OCI-LY7 (cell line): ENCODE data around the gene COL28A1. TPM values are rescaled to one million over a fixed set of nuclear protein-coding genes. Genes with fewer than 3 reads are reported as not detected.
"Not testable (repeated sequence)": the region's sequence is repeated elsewhere in the genome, so short reads cannot be mapped to it uniquely, and the experiment has no call there.

Experiments used
- BruUV-seq: library from RNA; stranded (reverse); fragments of 400-500 nt; replicated peaks from 2 replicates; lab custom pipeline; 2021; lab: Mats Ljungman, UMichigan
- CTCF ChIA-PET: fragments of 300-600 bp; sonication (Branson Sonifier 250); formaldehyde crosslinking; loops from one replicate; lab custom pipeline; 2022; ENCODE audit warnings: antibody characterized with exemption; ENCODE audit not compliant: unreplicated experiment; lab: Charles Lee
- POLR2A ChIA-PET: fragments of 300-600 bp; sonication (Branson Sonifier 250); formaldehyde crosslinking; loops from one replicate; lab custom pipeline; 2022; ENCODE audit warnings: antibody characterized with exemption; lab: Charles Lee
- DNase-seq: peaks from one replicate; pipeline ENCODE4 v3.0.0-alpha.2; 2015; ENCODE audit warnings: low spot score
- H2AFZ ChIP-seq: fragments of 200-600 bp; sonication (generic), shearing (Covaris generic); 2 replicates; pipeline ENCODE4 v1.6.1; 2014; ENCODE audit warnings: mild to moderate bottlenecking, antibody characterized with exemption, low read length, moderate library complexity
- H3K27ac ChIP-seq: fragments of 200-600 bp; sonication (generic); 2 replicates; pipeline ENCODE4 v1.5.1; 2014; ENCODE audit warnings: mixed run types, low read depth, mild to moderate bottlenecking, moderate library complexity, low read length, inconsistent platforms; ENCODE audit not compliant: poor library complexity, severe bottlenecking
- H3K36me3 ChIP-seq: fragments of 200-600 bp; sonication (generic); 2 replicates; pipeline ENCODE4 v1.6.1; 2014; ENCODE audit warnings: mild to moderate bottlenecking, antibody characterized with exemption, low read length, moderate library complexity, mixed read lengths; ENCODE audit not compliant: insufficient read depth
- H3K4me1 ChIP-seq: fragments of 200-600 bp; sonication (generic); 2 replicates; pipeline ENCODE4 v1.5.1; 2014; ENCODE audit warnings: mild to moderate bottlenecking, low read length; ENCODE audit not compliant: insufficient read depth, poor library complexity, severe bottlenecking
- H3K4me2 ChIP-seq: fragments of 200-600 bp; sonication (generic); 2 replicates; pipeline ENCODE4 v1.6.1; 2014; ENCODE audit warnings: mild to moderate bottlenecking, low read length
- H3K4me3 ChIP-seq: fragments of 200-600 bp; sonication (generic); 2 replicates; pipeline ENCODE4 v1.5.1; 2014; ENCODE audit warnings: mild to moderate bottlenecking, low read depth, low read length; ENCODE audit not compliant: poor library complexity, severe bottlenecking
- H3K79me2 ChIP-seq: fragments of 200-600 bp; sonication (generic); 2 replicates; pipeline ENCODE4 v1.6.1; 2016; ENCODE audit warnings: low read depth, mild to moderate bottlenecking, low read length, moderate library complexity, mixed read lengths; ENCODE audit not compliant: insufficient read depth
- H3K9me2 ChIP-seq: fragments of 200-600 bp; sonication (generic); 2 replicates; pipeline ENCODE4 v1.6.1; 2016; ENCODE audit warnings: mild to moderate bottlenecking, low read length, mixed read lengths; ENCODE audit not compliant: insufficient read depth
- H3K9me3 ChIP-seq: fragments of 200-600 bp; sonication (generic); 2 replicates; pipeline ENCODE4 v1.6.1; 2014; ENCODE audit warnings: mild to moderate bottlenecking, mixed run types, low read length, mixed read lengths
- H4K20me1 ChIP-seq: fragments of 200-600 bp; sonication (generic); 2 replicates; pipeline ENCODE4 v1.6.1; 2014; ENCODE audit warnings: mild to moderate bottlenecking, antibody characterized with exemption, low read length, moderate library complexity, mixed read lengths; ENCODE audit not compliant: insufficient read depth
- EZH2phosphoT487 ChIP-seq: fragments of 200-600 bp; sonication (generic); IDR thresholded peaks from 2 replicates; pipeline ENCODE4 v1.6.1; 2018; ENCODE audit warnings: low read depth, borderline replicate concordance, mild to moderate bottlenecking, mixed run types, antibody characterized with exemption, low read length, moderate library complexity, mixed read lengths
- intact Hi-C: fragments of 100-400 bp; cut with micrococcal nuclease; formaldehyde crosslinking; loops from one replicate; pipeline ENCODE4 v1.10.0; 2022; ENCODE audit not compliant: unreplicated experiment
- total RNA-seq, 2 experiments: library from RNA; depleted of rRNA in 1 of 2; stranded (reverse); fragments of >200 nt in 1 of 2; shearing (Covaris generic) in 1 of 2; gene quantifications; 2 replicates each; pipeline ENCODE4 v1.2.3, GENCODE V29; 2014 to 2022
- TF ChIP-seq, protein P1 (sequence below): fragments of 200-600 bp; sonication (generic); conservative IDR thresholded peaks from 2 replicates; pipeline ENCODE4 v1.5.1; 2014; ENCODE audit warnings: mild to moderate bottlenecking, antibody characterized with exemption, low read length, moderate library complexity, mixed read lengths

COL28A1 gene
- total RNA-seq, 2 experiments from 2014 or later: not detected

DNA sequence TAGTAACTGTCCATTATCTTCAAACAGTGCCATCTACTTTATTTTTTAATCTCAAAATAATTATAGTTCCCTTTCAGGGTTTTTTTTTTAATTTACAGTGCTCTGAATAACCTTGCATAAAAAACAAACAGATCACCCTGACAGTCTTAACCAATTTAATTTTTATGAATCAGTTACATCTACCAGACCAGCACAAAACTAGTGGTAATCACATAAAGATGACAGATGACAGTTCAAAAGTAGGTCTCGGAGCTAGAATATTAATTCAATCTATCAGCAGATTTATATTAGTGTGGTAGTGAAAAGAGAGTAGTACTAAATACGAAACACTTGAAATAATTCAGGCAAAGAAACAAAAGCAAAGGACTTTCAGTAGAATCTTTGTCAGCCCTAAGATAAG, 53.9 kb downstream of the COL28A1 start:
- TF ChIP-seq, protein P1, sequence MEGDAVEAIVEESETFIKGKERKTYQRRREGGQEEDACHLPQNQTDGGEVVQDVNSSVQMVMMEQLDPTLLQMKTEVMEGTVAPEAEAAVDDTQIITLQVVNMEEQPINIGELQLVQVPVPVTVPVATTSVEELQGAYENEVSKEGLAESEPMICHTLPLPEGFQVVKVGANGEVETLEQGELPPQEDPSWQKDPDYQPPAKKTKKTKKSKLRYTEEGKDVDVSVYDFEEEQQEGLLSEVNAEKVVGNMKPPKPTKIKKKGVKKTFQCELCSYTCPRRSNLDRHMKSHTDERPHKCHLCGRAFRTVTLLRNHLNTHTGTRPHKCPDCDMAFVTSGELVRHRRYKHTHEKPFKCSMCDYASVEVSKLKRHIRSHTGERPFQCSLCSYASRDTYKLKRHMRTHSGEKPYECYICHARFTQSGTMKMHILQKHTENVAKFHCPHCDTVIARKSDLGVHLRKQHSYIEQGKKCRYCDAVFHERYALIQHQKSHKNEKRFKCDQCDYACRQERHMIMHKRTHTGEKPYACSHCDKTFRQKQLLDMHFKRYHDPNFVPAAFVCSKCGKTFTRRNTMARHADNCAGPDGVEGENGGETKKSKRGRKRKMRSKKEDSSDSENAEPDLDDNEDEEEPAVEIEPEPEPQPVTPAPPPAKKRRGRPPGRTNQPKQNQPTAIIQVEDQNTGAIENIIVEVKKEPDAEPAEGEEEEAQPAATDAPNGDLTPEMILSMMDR: no peak
- no peak for TF ChIP-seq EZH2phosphoT487
- no peak overlapping the region for H3K4me2 ChIP-seq
- no peak overlapping the region for H3K27ac ChIP-seq
- BruUV-seq: no TSS peak
- H2AFZ ChIP-seq: no peak overlapping the region
- ChIA-PET POLR2A (interaction anchor here (0.6 kb wide), 1 partner anchor 272 kb away, joined by 9 read pairs; no protein-coding TSS in a partner anchor), CTCF (no interaction called here)
- no peaks in the 10 kb centered on the region for H3K9me2 ChIP-seq
- intact Hi-C loops: no loop called here
- no peak overlapping the region for H3K4me3 ChIP-seq
- H3K36me3 ChIP-seq: no peaks in the 10 kb centered on the region
- no peaks in the 10 kb centered on the region for H3K9me3 ChIP-seq
- no peaks in the 10 kb centered on the region for H3K4me1 ChIP-seq
- no peak for DNase-seq
- H4K20me1 ChIP-seq: no peaks in the 10 kb centered on the region
- no peaks in the 10 kb centered on the region for H3K79me2 ChIP-seq

DNA sequence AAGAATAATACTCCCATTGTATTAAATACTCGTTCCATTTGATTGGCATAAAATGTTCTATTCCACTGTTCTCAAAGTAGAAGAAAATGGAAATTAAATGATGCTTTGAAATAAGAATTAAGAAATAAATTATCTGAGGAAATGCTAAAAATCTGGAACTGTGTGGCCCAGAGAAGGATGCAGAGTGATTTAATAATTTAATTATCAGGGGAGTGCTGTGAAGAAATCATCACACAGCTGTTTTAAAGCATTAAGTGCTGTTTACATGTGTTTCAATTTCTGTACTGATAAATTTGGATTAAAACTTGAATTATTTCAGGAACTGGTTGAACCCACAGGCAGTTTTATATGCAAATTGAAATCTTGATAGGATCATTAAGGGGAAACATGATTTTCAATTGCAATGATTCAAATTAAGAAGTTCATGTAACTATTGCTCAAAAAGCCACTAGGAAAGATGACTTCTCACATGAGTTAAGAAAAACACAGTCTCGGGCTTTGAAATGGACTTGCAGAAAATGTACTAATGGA, 56.3 kb downstream of the COL28A1 start:
- no TSS peak for BruUV-seq
- no peaks in the 10 kb centered on the region for H3K79me2 ChIP-seq
- no peak for DNase-seq
- TF ChIP-seq, protein P1: no peak
- TF ChIP-seq EZH2phosphoT487: no peak
- ChIA-PET POLR2A (no interaction called here), CTCF (no interaction called here)
- H3K9me3 ChIP-seq: no peaks in the 10 kb centered on the region
- H4K20me1 ChIP-seq: no peaks in the 10 kb centered on the region
- no peak overlapping the region for H3K4me3 ChIP-seq
- H3K27ac ChIP-seq: no peak overlapping the region
- intact Hi-C loops: no loop called here
- H3K4me1 ChIP-seq: no peaks in the 10 kb centered on the region
- no peaks in the 10 kb centered on the region for H3K36me3 ChIP-seq
- no peaks in the 10 kb centered on the region for H3K9me2 ChIP-seq
- H2AFZ ChIP-seq: no peak overlapping the region
- H3K4me2 ChIP-seq: no peak overlapping the region

DNA sequence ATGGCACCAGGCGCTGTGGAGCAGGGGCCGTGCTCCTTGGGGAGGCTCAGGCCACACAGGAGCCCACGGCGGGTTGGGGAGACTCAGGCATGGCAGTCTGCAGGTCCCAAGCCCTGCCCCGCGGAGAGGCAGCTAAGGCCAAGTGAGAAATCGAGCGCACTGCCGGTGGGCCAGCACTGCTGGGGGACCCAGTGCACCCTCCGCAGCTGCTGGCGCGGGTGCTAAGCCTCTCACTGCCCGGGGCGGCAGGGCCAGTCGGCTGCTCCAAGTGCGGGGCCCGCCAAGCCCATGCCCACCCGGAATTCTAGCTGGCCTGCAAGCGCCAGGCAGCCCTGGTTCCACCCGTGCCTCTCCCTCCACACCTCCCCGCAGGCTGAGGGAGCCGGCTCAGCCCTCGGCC, 57.1 kb downstream of the COL28A1 start:
- H3K4me3 ChIP-seq: no peak overlapping the region
- no peak for TF ChIP-seq EZH2phosphoT487
- TF ChIP-seq, protein P1: no peak
- H2AFZ ChIP-seq: no peak overlapping the region
- DNase-seq: no peak
- POLR2A ChIA-PET: no interaction called here
- no peaks in the 10 kb centered on the region for H3K4me1 ChIP-seq
- no TSS peak for BruUV-seq
- CTCF ChIA-PET: no interaction called here
- H3K9me2 ChIP-seq: no peaks in the 10 kb centered on the region
- no peaks in the 10 kb centered on the region for H3K36me3 ChIP-seq
- H4K20me1 ChIP-seq: no peaks in the 10 kb centered on the region
- H3K79me2 ChIP-seq: no peaks in the 10 kb centered on the region
- no peaks in the 10 kb centered on the region for H3K9me3 ChIP-seq
- intact Hi-C loops: no loop called here
- H3K4me2 ChIP-seq: no peak overlapping the region
- no peak overlapping the region for H3K27ac ChIP-seq

DNA sequence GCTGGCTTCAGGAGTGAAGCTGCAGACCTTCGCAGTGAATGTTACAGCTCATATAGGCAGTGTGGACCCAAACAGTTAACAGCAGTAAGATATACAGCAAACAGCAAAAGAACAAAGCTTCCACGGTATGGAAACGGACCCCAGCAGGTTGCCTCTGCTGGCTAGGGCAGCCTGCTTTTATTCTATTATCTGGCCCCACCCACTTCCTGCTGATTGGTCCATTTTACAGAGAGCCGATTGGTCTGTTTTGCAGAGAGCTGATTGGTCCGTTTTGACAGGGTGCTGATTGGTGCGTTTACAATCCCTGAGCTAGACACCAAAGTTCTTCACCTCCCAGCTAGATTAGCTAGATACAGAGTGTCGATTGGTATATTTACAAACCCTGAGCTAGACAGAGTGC, 58.0 kb downstream of the COL28A1 start:
- BruUV-seq, H3K4me1 ChIP-seq, H4K20me1 ChIP-seq, H3K27ac ChIP-seq, H3K9me2 ChIP-seq, POLR2A ChIA-PET, DNase-seq, H3K36me3 ChIP-seq, H3K4me2 ChIP-seq, CTCF ChIA-PET, H2AFZ ChIP-seq, H3K9me3 ChIP-seq, intact Hi-C loops, H3K79me2 ChIP-seq, H3K4me3 ChIP-seq: not testable (repeated sequence)
